HepG2 (cell line): Measurements from ENCODE around the gene SOWAHD. TPM values are rescaled to one million over a fixed set of nuclear protein-coding genes. Genes with fewer than 3 reads are reported as not detected.
A peak's percentile ranks its signal among the peaks of the same experiment; 100 is the strongest.

Experiments
- ATAC-seq: fragments of 200-7000 bp; cut with Tn5 transposase; 3 replicates; pipeline ENCODE4 v1.9.1; 2020; ENCODE audit warnings: mild to moderate bottlenecking, moderate library complexity
- BruUV-seq: library from RNA; stranded (reverse); fragments of 400-500 nt; replicated peaks from 2 replicates; lab custom pipeline; 2021; lab: Mats Ljungman, UMichigan
- CTCF ChIA-PET: fragments of 300-600 bp; formaldehyde crosslinking; extraction: SDS; loops from one replicate; lab custom pipeline; 2021; ENCODE audit warnings: low total read pairs, inconsistent platforms, low intra/inter-chr PET ratio; lab: Yijun Ruan, JAX
- POLR2A ChIA-PET: fragments of 350-600 bp; sonication (Branson Sonifier 250); formaldehyde crosslinking; loops from one replicate; lab custom pipeline; 2020; ENCODE audit warnings: antibody characterized with exemption, inconsistent platforms; lab: Yijun Ruan, JAX
- DNase-seq: peaks from one replicate; pipeline ENCODE4 v3.0.0-alpha.2; 2015; ENCODE audit warnings: low spot score
- FAIRE-seq: peaks from 3 replicates; lab custom pipeline; 2011; peaks lifted over from hg19 to GRCh38; lab: Jason Lieb, UNC
- H2AFZ ChIP-seq: one replicate; pipeline ENCODE4 v1.6.1; 2011; ENCODE audit warnings: low read length, inconsistent platforms
- H3K27ac ChIP-seq: fragments of 300-600 bp; 3 replicates; pipeline ENCODE4 v1.8.0; 2011; ENCODE audit warnings: mixed run types, mild to moderate bottlenecking, mixed read lengths, low read length, inconsistent platforms; ENCODE audit not compliant: insufficient read depth; ENCODE audit errors: extremely low read length
- H3K27me3 ChIP-seq, 2 experiments: fragments of 200-600 bp in 1 of 2; 2 replicates in 1 of 2; 3 replicates in 1 of 2; pipeline versions ENCODE4 v1.6.0 to v1.8.0; 2011; ENCODE audit warnings: low read length in 2 of 2, mild to moderate bottlenecking in 2 of 2, moderate library complexity in 2 of 2, inconsistent platforms in 1 of 2; ENCODE audit not compliant: insufficient read depth in 2 of 2, control insufficient read depth in 1 of 2
- H3K36me3 ChIP-seq, 2 experiments: fragments of 200-600 bp in 1 of 2; replicated peaks in 1 of 2; 2 replicates in 1 of 2; 3 replicates in 1 of 2; pipeline versions ENCODE4 v1.5.1 to v1.8.0; 2011; ENCODE audit warnings: low read length in 2 of 2, inconsistent platforms in 1 of 2; ENCODE audit not compliant: insufficient read depth in 2 of 2, control insufficient read depth in 1 of 2
- H3K4me1 ChIP-seq: 2 replicates; pipeline ENCODE4 v1.5.1; 2012; ENCODE audit warnings: low read length, inconsistent platforms; ENCODE audit not compliant: insufficient read depth
- H3K4me2 ChIP-seq: 2 replicates; pipeline ENCODE4 v1.6.0; 2011; ENCODE audit warnings: low read depth, low read length, inconsistent platforms
- H3K4me3 ChIP-seq, 3 experiments: fragments of 200-600 bp in 1 of 3; sonication (generic), shearing (Covaris generic) in 1 of 3; replicated peaks in 1 of 3; 2 replicates each; pipeline ENCODE4 v1.5.1; 2011 to 2016; ENCODE audit warnings: low read length in 3 of 3, inconsistent platforms in 2 of 3, low read depth in 2 of 3, mild to moderate bottlenecking in 2 of 3, control low read depth in 1 of 3, mixed read lengths in 1 of 3; ENCODE audit not compliant: insufficient read depth in 1 of 3
- H3K79me2 ChIP-seq: one replicate; pipeline ENCODE4 v1.6.1; 2011; ENCODE audit warnings: low read length, inconsistent platforms; ENCODE audit not compliant: insufficient read depth
- H3K9ac ChIP-seq: 2 replicates; pipeline ENCODE4 v1.6.0; 2011; ENCODE audit warnings: mild to moderate bottlenecking, low read depth, low read length, inconsistent platforms; ENCODE audit not compliant: insufficient read depth
- H3K9me3 ChIP-seq: 2 replicates; pipeline ENCODE4 v1.5.1; 2012; ENCODE audit warnings: mild to moderate bottlenecking, low read length
- H4K20me1 ChIP-seq: 2 replicates; pipeline ENCODE4 v1.6.0; 2011; ENCODE audit warnings: inconsistent platforms, mild to moderate bottlenecking, low read length, moderate library complexity; ENCODE audit not compliant: insufficient read depth
- KLF12 ChIP-seq: sonication (generic); formaldehyde crosslinking; IDR thresholded peaks from 2 replicates; pipeline ENCODE4 v1.4.0; 2020; ENCODE audit warnings: missing genetic modification reagents, borderline replicate concordance
- MEIS2 ChIP-seq: sonication (generic); formaldehyde crosslinking; IDR thresholded peaks from 2 replicates; pipeline ENCODE4 v1.9.0; 2021; ENCODE audit warnings: mild to moderate bottlenecking, missing genetic modification reagents
- MLLT10 ChIP-seq: sonication (generic); formaldehyde crosslinking; IDR thresholded peaks from 2 replicates; pipeline ENCODE4 v1.4.0; 2020; ENCODE audit warnings: missing genetic modification reagents
- MNT ChIP-seq: fragments of 450-650 bp; IDR thresholded peaks from 2 replicates; pipeline ENCODE4 v1.6.1; 2016
- PATZ1 ChIP-seq: sonication (generic); formaldehyde crosslinking; IDR thresholded peaks from 2 replicates; pipeline ENCODE4 v1.4.0; 2020; ENCODE audit warnings: missing genetic modification reagents
- U2AF1 ChIP-seq: fragments of 200-400 bp; formaldehyde crosslinking; optimal IDR thresholded peaks from 2 replicates; pipeline ENCODE3; 2017; ENCODE audit warnings: mild to moderate bottlenecking, low read depth, low read length
- ZKSCAN1 ChIP-seq: fragments of 150-350 bp; IDR thresholded peaks from 2 replicates; pipeline ENCODE4 v1.6.1; 2014; ENCODE audit warnings: low read length
- ZNF362 ChIP-seq: sonication (generic); formaldehyde crosslinking; IDR thresholded peaks from 2 replicates; pipeline ENCODE4 v1.4.0; 2020; ENCODE audit warnings: missing genetic modification reagents, mild to moderate bottlenecking, borderline replicate concordance
- ZNF768 ChIP-seq: sonication (generic); formaldehyde crosslinking; IDR thresholded peaks from 2 replicates; pipeline ENCODE4 v1.4.0; 2020; ENCODE audit warnings: missing genetic modification reagents
- ZNF780A ChIP-seq: sonication (generic); formaldehyde crosslinking; IDR thresholded peaks from 2 replicates; pipeline ENCODE4 v1.8.0; 2022; ENCODE audit warnings: mild to moderate bottlenecking, missing genetic modification reagents, moderate library complexity
- ZNF816 ChIP-seq: sonication (generic); formaldehyde crosslinking; IDR thresholded peaks from 2 replicates; pipeline ENCODE4 v1.8.0; 2022; ENCODE audit warnings: missing genetic modification reagents, mild to moderate bottlenecking, borderline replicate concordance
- ZNF839 ChIP-seq: sonication (generic); formaldehyde crosslinking; IDR thresholded peaks from 2 replicates; pipeline ENCODE4 v1.4.0; 2020; ENCODE audit warnings: missing genetic modification reagents, mild to moderate bottlenecking, borderline replicate concordance
- WGBS: methylation state at CpG from one replicate; pipeline ENCODE4 v1.1.6; 2017; ENCODE audit warnings: low lambda C conversion rate; 5-methylcytosine and 5-hydroxymethylcytosine counted together
- in situ Hi-C: cut with HindIII; loops from 2 replicates; pipeline ENCODE4 v1.10.0; 2017; ENCODE audit warnings: low pct_unique_long_range_greater_than_20kb; ENCODE audit not compliant: extremely low pct_ligation_motif_present
- intact Hi-C: fragments of 100-400 bp; cut with micrococcal nuclease; formaldehyde crosslinking; loops from one replicate; pipeline ENCODE4 v1.10.0; 2022; ENCODE audit not compliant: unreplicated experiment
- polyA plus RNA-seq, 8 experiments: library from polyadenylated mRNA; depleted of rRNA in 3 of 8; stranded (reverse) in 7 of 8; unstranded in 1 of 8; fragments of >200 nt; fragmentation: Illumina TruSeq in 4 of 8; extraction: Trizol in 4 of 8; gene quantifications; 2 replicates each; pipeline versions ENCODE4 v1.2.1 to v1.2.3, GENCODE V29; 2011 to 2016; ENCODE audit warnings: low read depth in 4 of 8, missing spikeins in 1 of 8, mixed read lengths in 1 of 8; ENCODE audit not compliant: insufficient read depth in 1 of 8
- total RNA-seq, 5 experiments: library from RNA; depleted of rRNA; stranded (reverse); fragments of >200 nt; fragmentation: Illumina TruSeq; extraction: Trizol; gene quantifications; 2 replicates each; pipeline ENCODE4 v1.2.3, GENCODE V29; 2016; ENCODE audit warnings: low read depth in 1 of 5
- TF ChIP-seq, protein P1 (sequence below), 2 experiments: fragments of 450-650 bp in 1 of 2; sonication (generic) in 1 of 2; formaldehyde crosslinking; IDR thresholded peaks; 2 replicates each; pipeline versions ENCODE4 v1.5.0 to v1.8.0; 2020 to 2022; ENCODE audit warnings: mild to moderate bottlenecking in 1 of 2, missing genetic modification reagents in 1 of 2
- TF ChIP-seq, protein P2 (sequence below): sonication (generic); formaldehyde crosslinking; IDR thresholded peaks from 2 replicates; pipeline ENCODE4 v1.4.0; 2020; ENCODE audit warnings: low read depth, mild to moderate bottlenecking, missing genetic modification reagents
- TF ChIP-seq, protein P3 (sequence below): sonication (generic); formaldehyde crosslinking; IDR thresholded peaks from 2 replicates; pipeline ENCODE4 v1.8.1; 2023; ENCODE audit warnings: mild to moderate bottlenecking, missing genetic modification reagents, borderline replicate concordance

Gene SOWAHD
- total and polyA plus RNA-seq, 2 of the 13 experiments (the other 11 are each of a cell fraction or from before 2014, with no cell fraction given): 1.0 to 1.3 TPM

- TF ChIP-seq, protein P1, sequence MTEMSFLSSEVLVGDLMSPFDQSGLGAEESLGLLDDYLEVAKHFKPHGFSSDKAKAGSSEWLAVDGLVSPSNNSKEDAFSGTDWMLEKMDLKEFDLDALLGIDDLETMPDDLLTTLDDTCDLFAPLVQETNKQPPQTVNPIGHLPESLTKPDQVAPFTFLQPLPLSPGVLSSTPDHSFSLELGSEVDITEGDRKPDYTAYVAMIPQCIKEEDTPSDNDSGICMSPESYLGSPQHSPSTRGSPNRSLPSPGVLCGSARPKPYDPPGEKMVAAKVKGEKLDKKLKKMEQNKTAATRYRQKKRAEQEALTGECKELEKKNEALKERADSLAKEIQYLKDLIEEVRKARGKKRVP (CRISPR knock-in tag; IDR thresholded peaks at IDR 0.05): peak in 1 of 2 experiments; percentile 54; a peak in 1 of 4 replicates
- TF ChIP-seq ZKSCAN1 (no peak), ZNF839 (no peak), PATZ1 (CRISPR knock-in tag) (no peak), ZNF768 (no peak)
- TF ChIP-seq, protein P2, sequence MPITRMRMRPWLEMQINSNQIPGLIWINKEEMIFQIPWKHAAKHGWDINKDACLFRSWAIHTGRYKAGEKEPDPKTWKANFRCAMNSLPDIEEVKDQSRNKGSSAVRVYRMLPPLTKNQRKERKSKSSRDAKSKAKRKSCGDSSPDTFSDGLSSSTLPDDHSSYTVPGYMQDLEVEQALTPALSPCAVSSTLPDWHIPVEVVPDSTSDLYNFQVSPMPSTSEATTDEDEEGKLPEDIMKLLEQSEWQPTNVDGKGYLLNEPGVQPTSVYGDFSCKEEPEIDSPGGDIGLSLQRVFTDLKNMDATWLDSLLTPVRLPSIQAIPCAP (CRISPR knock-in tag): no peak
Observed at GRCh38 chrX:119736206-119736764, 22.1 kb upstream of the SOWAHD start (continued).

DNA sequence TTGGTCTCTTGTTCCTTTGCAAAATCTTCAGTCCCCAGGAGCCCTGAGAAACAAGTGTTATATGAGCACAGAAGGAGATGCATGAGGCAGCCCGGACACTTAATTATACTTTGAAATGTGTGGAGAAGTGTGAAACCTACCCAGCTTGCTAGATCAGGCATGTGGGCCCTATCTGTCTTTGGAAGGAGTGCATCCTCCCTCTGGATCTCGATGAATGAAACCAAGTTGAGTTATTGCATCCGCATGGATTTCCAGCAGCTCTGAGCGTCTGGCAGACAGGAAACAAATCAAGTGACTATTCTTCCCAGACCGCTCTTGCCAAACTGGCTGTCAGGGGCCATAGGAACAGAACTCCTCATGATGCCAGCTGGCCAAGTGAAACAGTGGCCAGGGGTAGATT, 19.6 kb upstream of the SOWAHD start:
- POLR2A ChIA-PET: no interaction called here
- Histone ChIP-seq H3K9ac (no peak overlapping the region), H2AFZ (no peak overlapping the region), H3K4me3 (no peak overlapping the region), H3K79me2 (no peaks in the 10 kb centered on the region), H3K4me2 (no peak overlapping the region), H3K27ac (no peak overlapping the region), H4K20me1 (no peaks in the 10 kb centered on the region), H3K4me1 (peaks cover 14% of the 10 kb centered on the region), H3K36me3 (no peaks in the 10 kb centered on the region), H3K9me3 (no peaks in the 10 kb centered on the region), H3K27me3 (0 out of 5 replicates have a peak, but pooled peaks cover 0 to 3% of the 10 kb centered on the region in 2 experiments)
- FAIRE-seq (no peak), DNase-seq (no peak), ATAC-seq (no peak)
- CTCF ChIA-PET: no interaction called here
- in situ Hi-C loops (loop anchor here (25.0 kb wide), 1 partner anchor 226 kb away; no protein-coding TSS in a partner anchor), intact Hi-C loops (no loop called here)
- 29% methylated on average over 1 of the region's 5 CpGs for WGBS
- BruUV-seq: no TSS peak
- no peak for TF ChIP-seq MLLT10 (CRISPR knock-in tag)
- no peak for TF ChIP-seq ZNF780A
- TF ChIP-seq, protein P3, sequence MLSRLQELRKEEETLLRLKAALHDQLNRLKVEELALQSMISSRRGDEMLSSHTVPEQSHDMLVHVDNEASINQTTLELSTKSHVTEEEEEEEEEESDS (CRISPR knock-in tag): no peak
- no peak for TF ChIP-seq U2AF1
- TF ChIP-seq MNT: no peak
- no peak for TF ChIP-seq KLF12
- TF ChIP-seq ZNF362 (CRISPR knock-in tag): no peak
- TF ChIP-seq ZNF816 (CRISPR knock-in tag): no peak
- TF ChIP-seq MEIS2: no peak
